ENCODE data around the gene TXNL4A. TPM values are rescaled to one million over a fixed set of nuclear protein-coding genes. Genes with fewer than 3 reads are reported as not detected.

Gene TXNL4A
- total and polyA plus RNA-seq, 4 donors, result 29.9 to 101 (median 85.2) TPM

DNA sequence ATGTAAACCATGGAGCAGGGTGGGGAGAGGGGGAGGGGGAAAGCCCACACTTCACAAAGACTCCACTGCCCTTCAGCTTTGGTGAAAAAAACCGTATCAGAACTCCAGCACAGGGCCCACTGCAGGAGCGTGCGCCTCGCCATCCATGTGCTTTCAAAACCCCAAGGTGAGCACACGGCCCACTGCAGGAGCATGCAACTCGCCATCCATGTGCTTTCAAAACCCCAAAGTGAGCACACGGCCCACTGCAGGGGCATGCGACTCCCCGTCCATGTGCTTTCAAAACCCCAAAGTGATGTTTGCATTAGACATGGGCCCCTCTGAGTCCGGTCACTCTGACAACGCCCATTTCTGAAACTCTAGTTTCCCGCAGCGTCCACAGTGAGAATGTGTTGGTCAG lies 7.8 kb downstream of the TXNL4A start:
- peaks cover 0 to 10% (median 0%) of the 10 kb centered on the region in 5 donors for H3K4me1 ChIP-seq (ENCODE audit: control insufficient read depth in 5 of 5, insufficient read depth in 5 of 5, low read length in 5 of 5)
- TF ChIP-seq CTCF (IDR thresholded peaks at IDR 0.05; ENCODE audit: control extremely low read depth, extremely low read depth), result no peak
- H3K27me3 ChIP-seq (ENCODE audit: control insufficient read depth in 3 of 3, insufficient read depth in 3 of 3, low read length in 2 of 3), result no peaks in the 10 kb centered on the region
- H3K4me3 ChIP-seq, result no peak overlapping the region
- no peak overlapping the region for H3K9ac ChIP-seq (ENCODE audit: insufficient read depth in 1 of 2, low read length in 2 of 2)
- H3K27ac ChIP-seq (ENCODE audit: low read depth in 1 of 2, low read length in 1 of 2), result no peak overlapping the region
- DNase-seq (no peak), ATAC-seq (ENCODE audit: insufficient read depth, low FRiP score) (no peak)
- H3K36me3 ChIP-seq (ENCODE audit: control insufficient read depth in 4 of 4, insufficient read depth in 4 of 4, low read length in 4 of 4), result peaks cover 4 to 13% (median 8%) of the 10 kb centered on the region in 4 donors
- 85 to 87% methylated on average over 13 of the region's 13 CpGs for WGBS, 2 donors
- no peaks in the 10 kb centered on the region for H3K9me3 ChIP-seq (ENCODE audit: control insufficient read depth in 4 of 4, insufficient read depth in 3 of 4, low read length in 3 of 4)

GRCh38 chr18:79979843-79980242 lies 8.5 kb downstream of the TXNL4A start:
- no peaks in the 10 kb centered on the region for H3K27me3 ChIP-seq (ENCODE audit: control insufficient read depth in 3 of 3, insufficient read depth in 3 of 3, low read length in 2 of 3)
- ATAC-seq (ENCODE audit: insufficient read depth, low FRiP score) (no peak), DNase-seq (no peak)
- no peaks in the 10 kb centered on the region for H3K9me3 ChIP-seq (ENCODE audit: control insufficient read depth in 4 of 4, insufficient read depth in 3 of 4, low read length in 3 of 4)
- no peak overlapping the region for H3K9ac ChIP-seq (ENCODE audit: insufficient read depth in 1 of 2, low read length in 2 of 2)
- H3K4me1 ChIP-seq (ENCODE audit: control insufficient read depth in 5 of 5, insufficient read depth in 5 of 5, low read length in 5 of 5), result peaks cover 0 to 10% (median 0%) of the 10 kb centered on the region in 5 donors
- TF ChIP-seq CTCF (IDR thresholded peaks at IDR 0.05; ENCODE audit: control extremely low read depth, extremely low read depth), result no peak
- peaks cover 6 to 17% (median 13%) of the 10 kb centered on the region in 4 donors for H3K36me3 ChIP-seq (ENCODE audit: control insufficient read depth in 4 of 4, insufficient read depth in 4 of 4, low read length in 4 of 4)
- H3K27ac ChIP-seq (ENCODE audit: low read depth in 1 of 2, low read length in 1 of 2), result no peak overlapping the region
- 94 to 95% methylated on average over 5 of the region's 5 CpGs for WGBS, 2 donors
- no peak overlapping the region for H3K4me3 ChIP-seq

- peaks cover 12 to 34% (median 17%) of the 10 kb centered on the region in 4 donors for H3K36me3 ChIP-seq (ENCODE audit: control insufficient read depth in 4 of 4, insufficient read depth in 4 of 4, low read length in 4 of 4)
- H3K4me1 ChIP-seq (ENCODE audit: control insufficient read depth in 5 of 5, insufficient read depth in 5 of 5, low read length in 5 of 5), result peaks cover 0 to 2% (median 0%) of the 10 kb centered on the region in 5 donors
- WGBS, 2 donors, result 85% methylated on average over 14 of the region's 14 CpGs
- H3K27me3 ChIP-seq (ENCODE audit: control insufficient read depth in 3 of 3, insufficient read depth in 3 of 3, low read length in 2 of 3), result no peaks in the 10 kb centered on the region
- H3K27ac ChIP-seq (ENCODE audit: low read depth in 1 of 2, low read length in 1 of 2), result no peak overlapping the region
- TF ChIP-seq CTCF (IDR thresholded peaks at IDR 0.05; ENCODE audit: control extremely low read depth, extremely low read depth), result no peak
- H3K4me3 ChIP-seq, result no peak overlapping the region
- no peak overlapping the region for H3K9ac ChIP-seq (ENCODE audit: insufficient read depth in 1 of 2, low read length in 2 of 2)
- no peaks in the 10 kb centered on the region for H3K9me3 ChIP-seq (ENCODE audit: control insufficient read depth in 4 of 4, insufficient read depth in 3 of 4, low read length in 3 of 4)
- DNase-seq (no peak), ATAC-seq (ENCODE audit: insufficient read depth, low FRiP score) (no peak)
These were observed 12.2 kb downstream of the TXNL4A start for GRCh38 chr18:79975985-79976680.
